A172 (cell line): ENCODE measurements around the gene GRIK3. TPM values are rescaled to one million over a fixed set of nuclear protein-coding genes. Genes with fewer than 3 reads are reported as not detected.

Source experiments
- DNase-seq: peaks from one replicate; pipeline ENCODE4 v3.0.0-alpha.2; 2015; ENCODE audit warnings: low spot score
- total RNA-seq: library from RNA; depleted of rRNA; stranded (reverse); fragments of >200 nt; shearing (Covaris generic); gene quantifications from 2 replicates; pipeline ENCODE4 v1.2.3, GENCODE V29; 2014

The GRIK3 gene
- total RNA-seq, 1 experiment from 2014 or later, result not detected

DNA sequence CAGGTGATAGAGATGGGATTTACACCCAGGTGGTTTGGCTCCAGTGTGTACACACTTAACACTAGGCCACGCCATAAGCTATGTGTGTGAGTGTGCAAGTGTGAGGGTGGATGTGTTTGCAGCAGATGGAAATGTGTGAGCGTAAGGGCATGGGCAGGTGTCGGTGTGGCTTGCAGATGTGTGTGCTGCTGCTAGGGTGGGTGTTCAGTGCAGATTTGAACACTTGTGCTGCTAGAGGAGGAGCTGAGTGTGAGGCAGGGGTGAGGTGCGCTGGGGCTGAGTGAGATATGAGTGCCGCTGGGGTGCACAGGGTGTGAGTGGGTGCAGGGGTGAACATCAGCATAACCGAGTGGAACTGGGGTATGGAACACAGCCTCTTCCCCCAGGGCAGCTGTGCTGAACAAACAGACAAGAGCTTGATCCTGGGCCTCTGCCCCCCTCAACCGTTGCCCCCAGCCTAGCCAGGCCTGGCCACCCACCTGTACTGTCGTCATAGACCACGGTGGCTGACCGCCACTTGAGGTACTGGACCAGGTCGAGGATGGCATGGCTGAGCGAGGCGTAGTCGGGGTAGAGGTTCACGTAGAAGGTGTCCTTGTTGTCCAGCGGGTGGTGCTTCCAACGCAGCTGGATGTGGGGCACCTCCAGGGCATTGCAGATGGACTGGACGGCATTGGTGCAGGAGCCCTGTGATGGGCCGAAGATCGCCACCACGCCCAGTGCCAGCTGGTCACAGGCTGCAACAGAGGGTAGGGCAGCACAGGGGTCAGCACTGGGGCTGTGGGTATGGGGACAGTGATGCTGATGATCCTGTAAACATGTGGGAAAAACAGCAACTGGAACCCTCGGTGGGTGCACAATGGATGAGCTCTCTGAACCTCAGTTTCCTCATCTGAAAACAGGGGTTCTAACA lies 153.9 kb downstream of the GRIK3 start:
- DNase-seq, result no peak

DNA sequence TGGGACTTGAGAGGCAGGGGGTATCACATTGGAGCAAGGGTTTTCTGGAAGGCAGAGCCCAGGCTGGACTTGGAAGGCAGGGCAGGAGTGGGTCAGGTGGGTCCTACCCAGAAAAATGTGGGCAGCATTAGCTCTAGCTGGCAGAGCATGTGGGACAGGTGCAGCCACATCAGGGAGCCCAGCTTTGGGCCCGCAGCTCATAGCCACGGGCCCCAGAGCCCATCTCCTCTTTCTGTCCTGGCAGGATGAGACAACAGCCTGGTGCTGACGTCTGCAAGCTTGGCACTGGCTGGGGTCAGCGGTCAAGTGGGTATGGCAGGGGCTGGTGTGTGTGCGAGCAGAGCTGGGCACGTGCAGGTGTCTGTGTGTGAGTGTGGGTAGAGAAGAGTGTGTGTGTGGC lies 154.7 kb downstream of the GRIK3 start:
- DNase-seq, result no peak

DNA sequence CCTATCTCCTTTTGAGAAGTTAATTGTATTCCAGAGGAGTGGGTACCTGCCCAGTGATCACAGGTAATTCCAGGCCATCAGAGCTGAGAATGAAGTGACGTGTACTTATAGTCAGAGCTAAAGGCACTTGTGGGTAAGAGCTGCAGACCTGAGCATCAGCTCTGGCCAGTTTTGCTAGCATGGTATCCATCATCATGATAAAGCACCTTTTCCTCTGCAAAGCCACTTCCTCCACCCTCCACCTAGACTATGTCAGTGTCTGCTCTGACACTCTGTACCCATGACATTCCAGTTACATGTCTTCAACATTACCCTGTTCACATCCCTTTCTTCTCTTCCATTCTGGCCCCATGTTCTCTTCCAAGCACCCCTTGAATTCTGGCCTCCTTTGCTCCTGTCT lies 157.3 kb downstream of the GRIK3 start:
- no peak for DNase-seq

DNA sequence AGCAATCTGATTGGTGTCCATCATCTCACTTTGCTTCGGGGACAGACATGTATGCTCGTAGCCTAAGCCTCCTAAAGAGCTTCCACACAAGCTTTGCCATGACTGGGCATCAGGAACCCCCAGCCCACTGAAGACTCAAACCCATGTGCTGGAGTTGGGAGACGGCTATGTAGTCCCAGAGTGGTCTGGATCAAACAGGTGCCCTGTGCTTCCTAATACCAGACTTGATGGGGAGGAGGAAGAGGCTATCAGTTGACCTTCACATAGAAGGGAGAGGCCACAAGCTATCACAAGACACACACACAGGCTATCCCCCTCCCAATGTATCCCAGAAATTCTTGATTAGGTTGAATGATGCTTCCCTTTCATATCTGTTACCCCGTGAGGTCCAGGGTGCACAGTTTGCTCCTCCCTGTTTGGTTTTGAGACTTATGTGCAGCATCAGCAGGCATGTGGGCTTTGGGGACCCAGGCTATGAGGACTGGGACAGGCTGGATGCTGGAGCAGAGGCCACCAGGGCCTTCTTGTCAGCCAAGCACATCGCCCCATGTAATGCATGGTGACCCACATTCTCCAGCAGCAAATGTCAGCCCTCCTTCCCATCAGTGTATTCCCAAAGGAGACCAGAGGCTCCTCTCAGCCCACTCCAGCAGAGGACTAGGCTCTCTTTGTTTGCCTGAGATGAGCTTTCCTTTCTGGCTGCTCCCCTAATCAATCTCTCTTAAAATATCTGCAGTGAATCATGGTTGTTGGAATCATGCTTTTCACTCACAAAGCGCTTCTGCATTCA lies 159.8 kb downstream of the GRIK3 start:
- DNase-seq, result no peak

DNA sequence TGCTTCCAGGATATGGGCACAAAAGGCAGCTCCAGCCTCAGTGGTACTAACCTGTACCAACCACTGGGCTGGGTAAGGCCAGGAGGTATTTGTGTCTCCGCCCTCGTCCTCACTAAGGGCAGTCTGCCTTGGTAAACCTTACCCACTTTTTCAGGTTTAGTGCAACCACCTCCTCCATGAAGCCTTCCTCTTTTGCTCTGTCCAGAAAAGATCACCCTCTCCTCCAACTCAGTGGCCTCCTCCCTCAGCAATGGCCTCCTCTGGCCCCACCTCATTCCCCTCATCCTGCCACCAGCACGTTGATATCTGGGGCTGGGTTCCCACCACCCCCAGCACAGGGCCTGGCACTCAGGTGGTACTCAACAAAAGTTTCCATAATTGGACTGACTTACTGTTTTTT lies 161.5 kb downstream of the GRIK3 start:
- DNase-seq, result no peak

DNA sequence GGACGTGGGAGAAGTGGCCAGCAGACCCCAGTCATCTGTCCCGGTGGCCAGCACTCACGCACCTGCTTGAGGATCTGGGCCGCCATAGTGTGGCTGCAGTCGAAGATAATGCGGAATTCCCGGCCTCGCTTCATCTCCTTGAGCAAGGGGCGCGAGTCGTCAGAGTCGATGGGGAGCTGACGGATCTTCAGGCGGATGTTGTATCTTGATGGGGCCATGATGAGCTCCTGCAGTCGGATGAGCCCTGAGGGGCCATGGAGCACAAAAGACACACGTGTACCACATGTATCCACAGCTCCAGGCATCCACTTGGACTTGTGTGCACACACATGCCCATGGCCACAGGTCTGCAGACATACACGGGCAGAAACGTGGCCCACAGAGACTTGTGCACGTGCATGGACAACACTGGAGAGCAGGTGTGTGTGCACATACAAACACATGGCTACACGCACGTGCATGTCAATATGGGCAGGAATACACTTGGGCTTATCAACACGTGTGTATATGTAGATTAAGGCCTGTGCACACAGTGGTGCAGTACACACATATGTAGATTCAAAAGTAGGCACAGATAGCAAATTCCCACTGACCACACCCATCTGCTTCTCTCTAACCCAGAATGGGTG lies 162.1 kb downstream of the GRIK3 start:
- DNase-seq, result no peak

DNA sequence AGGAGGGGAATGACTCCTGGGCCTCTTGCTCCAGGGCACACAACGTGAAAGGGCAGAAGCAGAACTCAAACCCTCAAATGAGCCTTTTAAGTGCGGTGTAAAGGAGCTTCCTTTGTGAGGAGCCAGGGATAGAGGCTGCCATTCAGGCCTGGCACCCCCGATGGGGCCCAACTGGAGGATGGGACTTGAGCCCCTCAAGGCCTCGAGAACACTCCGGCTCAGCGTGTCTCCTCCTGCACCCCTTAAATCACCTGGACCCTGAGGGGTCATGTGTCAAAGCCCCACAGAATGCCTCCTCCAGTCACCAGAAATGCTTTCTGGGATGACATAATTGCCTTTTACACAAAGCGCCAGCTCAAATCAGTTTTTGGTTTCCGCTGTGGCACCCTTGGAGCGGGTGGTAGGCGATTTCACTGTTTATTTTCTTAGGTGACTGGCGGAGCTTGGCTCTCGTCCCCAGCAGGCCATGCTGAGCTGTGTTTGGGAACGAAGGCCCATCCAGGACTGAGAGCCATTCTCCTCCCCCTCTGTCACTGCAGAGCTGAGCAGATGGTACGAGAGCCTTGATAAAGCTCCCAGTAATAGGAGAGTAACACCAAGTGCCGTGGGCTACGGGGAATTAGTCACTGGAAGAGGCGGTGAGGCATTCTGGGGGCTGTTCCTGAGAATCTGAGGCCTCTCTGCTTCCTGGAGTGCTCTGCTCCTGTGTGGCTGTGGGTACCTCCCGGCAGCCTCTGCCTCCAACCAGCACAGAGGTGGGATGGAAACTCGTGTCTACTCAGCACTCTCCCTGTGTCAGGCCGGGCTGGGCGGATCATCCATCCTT lies 163.0 kb downstream of the GRIK3 start:
- DNase-seq, result no peak

DNA sequence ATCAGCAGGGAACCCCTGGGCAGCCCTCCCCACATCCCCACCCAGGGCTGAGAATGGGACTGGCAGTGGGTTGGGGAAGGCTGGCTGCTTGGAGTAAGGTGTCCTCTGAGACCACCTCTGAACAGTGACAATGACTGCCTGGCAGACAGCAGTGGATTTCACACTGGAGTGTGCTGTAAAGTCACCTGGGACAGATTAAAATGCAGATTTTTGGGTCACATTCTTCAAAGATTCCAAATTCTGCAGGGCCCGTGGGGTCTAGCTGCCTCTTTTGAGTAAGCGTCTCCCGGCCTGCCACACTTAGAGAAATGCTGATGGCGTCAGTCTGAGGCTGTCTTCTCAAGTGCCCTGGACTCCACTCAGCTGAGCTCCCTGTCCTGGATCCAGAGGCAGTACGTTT lies 164.5 kb downstream of the GRIK3 start:
- DNase-seq, result no peak

DNA sequence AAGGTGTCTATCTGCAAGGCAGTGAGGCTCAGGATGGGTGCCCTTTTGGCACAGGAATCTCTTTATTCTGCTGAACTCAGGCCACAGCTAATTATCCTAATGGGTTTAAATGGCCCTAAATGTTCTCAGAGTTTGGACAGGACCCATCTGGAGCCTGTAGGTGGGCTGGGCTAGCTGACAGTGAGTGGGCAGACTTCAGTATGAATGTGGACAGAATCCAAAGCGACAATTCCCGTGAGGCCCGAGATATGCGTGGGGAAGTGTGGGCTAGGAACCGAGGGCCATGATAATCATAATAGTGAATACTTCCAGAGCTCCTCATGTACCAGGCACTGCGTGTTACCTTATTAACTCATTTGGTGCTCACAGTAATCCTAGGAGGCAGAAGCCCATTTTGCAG lies 165.3 kb downstream of the GRIK3 start:
- no peak for DNase-seq

DNA sequence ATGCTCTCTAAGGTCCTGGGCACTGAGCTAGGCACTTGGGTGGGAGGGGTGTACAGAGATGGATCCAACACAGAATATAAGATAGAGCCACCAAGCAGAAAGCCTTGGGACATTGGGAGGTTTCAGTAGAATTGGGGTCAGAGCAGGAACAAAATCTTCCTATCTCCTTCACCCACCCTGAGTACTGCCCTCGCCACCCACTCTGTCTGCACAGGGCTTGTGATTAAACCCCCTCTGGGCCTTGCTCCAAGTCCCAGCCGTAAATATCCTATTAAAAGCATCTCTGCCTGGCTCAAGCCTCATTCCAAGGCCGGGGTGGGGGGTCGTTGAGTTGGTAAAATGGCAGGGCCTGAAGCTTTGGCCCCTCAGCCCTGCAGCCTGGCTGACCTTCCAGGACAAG lies 166.7 kb downstream of the GRIK3 start:
- DNase-seq, result no peak

DNA sequence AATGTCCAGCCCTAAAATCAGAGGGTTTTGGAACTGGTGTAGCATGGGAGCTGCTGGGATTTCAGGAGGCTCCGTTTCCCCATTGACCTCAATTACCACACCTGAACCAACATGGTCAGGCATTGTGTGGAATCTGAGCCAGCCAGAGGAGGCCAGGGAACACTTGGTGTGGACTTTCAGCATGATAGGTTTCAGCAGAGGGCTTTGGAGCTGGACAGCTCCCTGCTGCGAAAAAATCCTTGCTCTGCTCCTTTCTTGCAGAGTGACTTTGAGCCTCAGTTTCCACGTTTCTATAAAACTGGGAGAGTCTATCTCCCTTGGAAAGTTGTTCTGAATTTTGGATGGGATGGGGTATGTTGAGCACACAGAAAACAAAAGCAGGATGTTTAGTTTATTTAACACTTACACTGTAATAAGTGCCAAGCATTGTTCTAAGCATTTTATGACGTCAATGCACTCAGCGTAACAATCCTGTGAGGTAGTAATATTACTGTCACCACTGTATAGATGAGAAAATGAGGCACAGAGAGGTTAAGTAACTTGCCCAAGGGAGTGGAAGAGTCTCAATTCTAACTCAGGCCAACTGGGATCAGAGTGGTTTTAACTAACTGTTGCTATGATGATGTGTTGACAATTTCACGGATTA lies 168.0 kb downstream of the GRIK3 start:
- DNase-seq, result no peak

DNA sequence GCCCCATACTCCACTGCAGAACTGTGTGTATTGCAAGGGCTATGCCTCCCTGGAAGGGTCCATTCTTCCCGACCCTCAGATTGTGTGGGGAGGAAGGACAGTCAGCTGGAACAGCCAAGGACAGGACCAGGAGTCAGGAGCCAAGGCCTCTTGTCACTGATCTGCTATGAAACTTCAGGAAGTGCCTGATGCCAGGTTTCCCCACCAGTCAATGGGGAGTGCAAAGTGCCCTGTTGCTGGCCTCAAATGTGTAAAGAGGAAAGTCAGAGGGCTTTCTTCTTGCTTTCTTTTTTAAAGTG lies 168.8 kb downstream of the GRIK3 start:
- no peak for DNase-seq

DNA sequence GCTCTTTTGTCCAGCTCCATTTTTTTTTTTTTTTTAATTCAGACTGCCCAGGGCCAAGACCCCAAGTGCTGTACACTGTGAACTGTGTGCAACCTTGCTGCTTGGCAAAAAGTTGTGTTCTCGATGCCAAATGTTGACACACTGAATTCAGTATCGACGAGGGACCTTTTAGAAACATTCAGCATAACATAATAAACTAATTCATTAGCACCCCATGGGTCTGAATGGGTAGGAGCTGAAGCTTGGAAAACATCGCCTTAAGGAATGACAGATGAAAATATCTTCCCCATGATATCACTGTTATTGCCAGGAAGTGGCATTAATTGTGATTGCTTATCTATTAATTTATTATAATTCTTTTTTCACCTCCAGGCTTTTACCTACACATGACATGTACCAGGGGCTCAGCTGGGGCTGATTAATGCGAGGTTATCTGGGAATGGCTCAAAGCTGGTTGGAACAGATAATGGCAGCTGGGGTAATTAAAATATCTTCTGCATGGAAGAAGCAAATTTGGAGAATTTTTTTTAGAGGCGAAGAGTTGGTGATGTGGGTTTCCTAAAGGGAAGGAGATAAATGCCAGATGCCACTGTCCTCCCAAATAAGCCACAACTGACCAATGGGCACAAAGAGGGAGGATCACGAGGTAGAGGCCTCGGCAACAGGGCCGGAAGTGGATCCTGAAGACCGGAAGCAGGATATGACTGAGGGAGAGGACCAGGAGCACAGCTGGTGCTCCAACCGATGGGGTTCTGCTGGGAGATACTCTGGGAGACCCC lies 169.3 kb downstream of the GRIK3 start:
- no peak for DNase-seq

DNA sequence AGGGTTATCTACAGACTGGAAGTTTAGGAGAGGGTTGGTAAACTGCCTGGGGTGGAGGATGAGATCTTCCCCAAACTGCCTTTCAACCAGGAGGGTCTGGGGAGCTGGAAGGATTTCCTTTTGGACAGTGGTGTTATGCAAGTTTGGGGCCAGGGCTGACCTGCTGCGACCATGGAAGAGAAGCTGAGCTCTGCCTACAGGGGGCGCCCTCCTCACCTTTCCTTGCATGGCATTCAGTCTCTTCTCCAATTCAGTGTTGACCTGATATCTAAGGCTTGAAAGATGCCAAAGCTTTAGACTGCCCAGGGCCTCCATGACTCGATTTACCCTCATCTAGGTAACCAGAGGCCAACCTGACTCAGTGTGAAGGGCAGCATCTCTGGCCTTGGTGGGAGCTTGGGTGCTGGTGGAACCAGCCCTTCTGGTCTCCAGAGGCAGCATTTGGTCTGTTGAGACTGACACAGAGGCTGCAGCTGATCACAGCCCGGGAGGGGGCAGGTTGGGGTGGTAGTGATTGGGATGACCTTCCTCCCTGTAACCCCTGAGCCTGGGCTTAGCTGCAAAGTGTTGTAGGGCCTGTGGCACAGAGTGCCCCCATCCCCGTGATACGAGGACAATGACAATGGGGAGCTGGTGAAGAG lies 170.0 kb downstream of the GRIK3 start:
- DNase-seq, result no peak

DNA sequence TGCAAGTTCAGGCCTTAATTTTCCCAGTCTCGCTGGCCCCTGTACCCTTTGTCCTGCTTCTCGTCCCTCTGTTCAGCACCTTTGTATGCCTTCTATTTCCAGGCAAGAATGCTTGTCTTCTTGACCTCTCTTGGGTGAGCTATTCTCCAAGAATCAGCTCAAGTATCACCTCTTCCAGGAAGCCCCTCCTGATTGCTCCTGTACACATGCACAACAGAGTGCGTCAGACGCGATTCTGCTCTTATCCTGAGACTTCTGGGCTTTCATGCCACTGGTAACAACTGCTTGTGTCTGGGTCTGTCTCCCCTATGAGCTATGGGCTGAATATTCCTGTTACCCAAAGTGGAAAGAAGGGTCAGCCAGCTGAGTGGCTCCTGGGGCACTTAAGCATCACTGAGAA lies 170.8 kb downstream of the GRIK3 start:
- no peak for DNase-seq

DNA sequence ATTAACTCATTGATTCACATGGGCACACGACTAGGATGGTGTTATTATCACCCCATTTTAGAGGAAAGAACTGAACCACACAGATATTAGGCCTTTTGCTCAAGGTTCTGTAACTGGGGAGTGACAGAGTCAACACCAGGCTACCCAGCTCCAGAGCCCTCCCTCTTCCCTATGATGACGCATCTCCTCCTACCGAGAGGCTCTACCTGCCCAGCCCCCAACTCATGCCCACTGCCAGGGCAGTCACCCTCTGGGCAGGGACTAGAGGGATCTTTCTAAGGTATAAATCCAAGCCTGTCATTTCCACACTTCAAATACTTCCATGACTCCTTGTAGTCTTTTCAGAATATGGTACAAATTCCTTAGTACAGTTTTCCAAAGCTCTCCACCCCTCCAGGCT lies 171.3 kb downstream of the GRIK3 start:
- DNase-seq, result no peak

DNA sequence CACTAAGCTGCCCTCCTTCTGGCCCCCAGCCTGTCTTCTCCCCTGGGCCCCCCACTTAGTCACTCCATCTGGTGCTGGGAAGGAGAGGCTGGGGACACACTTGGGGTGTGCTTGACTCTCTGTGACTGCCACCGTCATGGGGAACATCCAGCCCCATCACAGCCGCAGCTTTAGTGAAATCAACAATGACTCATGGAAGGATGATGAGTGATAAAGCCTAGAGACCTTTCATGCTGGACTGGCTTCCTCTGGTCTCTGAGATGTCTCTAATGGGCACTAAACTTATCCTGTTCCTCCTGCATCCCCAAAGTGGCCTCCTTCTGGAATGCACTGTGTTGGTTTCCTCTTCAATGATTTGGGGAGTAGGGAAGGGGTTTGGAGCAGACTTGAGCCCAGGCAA lies 172.9 kb downstream of the GRIK3 start:
- no peak for DNase-seq

DNA sequence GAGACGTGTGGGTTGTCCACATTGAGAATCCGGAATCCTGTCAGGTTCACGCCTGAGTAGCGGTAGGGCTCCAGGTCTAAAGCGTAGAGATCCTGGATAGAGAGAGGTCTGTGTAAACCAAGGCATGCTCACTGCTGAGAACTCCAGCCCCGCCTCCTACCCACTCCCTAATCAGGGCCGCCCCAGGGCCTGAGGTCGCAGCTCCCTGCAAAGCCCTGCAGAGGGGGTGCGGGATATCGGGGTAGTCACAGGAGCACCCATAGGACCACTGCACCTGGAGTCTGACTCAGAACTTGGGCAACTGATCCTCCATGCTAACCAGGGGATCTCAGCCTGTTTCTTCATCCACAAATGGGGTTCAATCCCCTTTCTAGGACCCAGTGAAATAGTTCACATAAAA lies 174.4 kb downstream of the GRIK3 start:
- no peak for DNase-seq

DNA sequence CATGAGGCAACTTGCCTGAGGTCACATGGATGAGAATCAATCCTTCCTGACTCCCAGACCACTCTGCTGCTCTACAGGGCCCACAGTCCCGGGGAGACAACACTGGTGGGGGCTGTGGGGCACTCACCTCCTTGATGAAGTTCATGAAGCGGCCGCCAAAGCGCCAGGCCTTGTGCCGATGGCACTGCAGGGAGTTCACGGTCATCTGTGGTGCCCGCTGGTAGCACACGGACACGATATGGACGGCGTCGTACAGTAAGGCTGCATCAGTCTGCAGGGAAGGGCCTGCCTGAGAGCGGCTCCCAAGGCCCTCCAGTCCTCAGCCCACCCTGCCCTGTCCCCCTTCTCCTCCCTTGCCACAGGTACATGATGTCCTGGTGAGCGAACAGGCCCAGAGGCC lies 175.3 kb downstream of the GRIK3 start:
- DNase-seq, result no peak

DNA sequence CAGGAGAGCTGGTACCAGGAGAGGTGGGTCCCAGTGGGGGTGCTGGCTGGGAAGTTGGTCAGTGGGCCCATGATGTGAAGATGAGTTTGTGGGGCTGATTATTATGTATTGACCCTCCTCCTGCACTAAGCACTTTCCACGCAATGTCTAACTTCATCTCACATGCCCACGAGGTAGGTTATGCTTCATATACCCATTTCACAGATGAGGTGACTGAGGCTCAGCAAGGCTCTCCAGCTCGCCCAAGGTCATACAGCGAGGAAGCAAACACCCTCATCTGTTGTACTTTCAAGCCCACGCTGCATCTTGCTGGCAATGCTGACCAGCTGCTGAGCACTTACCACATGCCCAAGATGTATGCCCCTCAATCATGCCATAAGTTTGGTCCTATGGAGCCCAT lies 175.8 kb downstream of the GRIK3 start:
- DNase-seq, result no peak
